SJCRH30 (cell line): ENCODE data around the gene SPOCK2. TPM values are rescaled to one million over a fixed set of nuclear protein-coding genes. Genes with fewer than 3 reads are reported as not detected.

Experiments used
- DNase-seq, 2 experiments: peaks; one replicate each; pipeline ENCODE4 v3.0.0-alpha.2; 2015 to 2020
- H3K27ac ChIP-seq: fragments of 250-450 bp; sonication (Bioruptor Pico); 2 replicates; pipeline ENCODE4 v1.5.1; 2020; ENCODE audit warnings: mild to moderate bottlenecking, moderate library complexity
- H3K27me3 ChIP-seq: fragments of 250-450 bp; sonication (Bioruptor Pico); 2 replicates; pipeline ENCODE4 v1.5.1; 2020; ENCODE audit warnings: mild to moderate bottlenecking, moderate library complexity
- H3K36me3 ChIP-seq: fragments of 250-450 bp; sonication (Bioruptor Pico); 2 replicates; pipeline ENCODE4 v1.5.1; 2020; ENCODE audit warnings: mild to moderate bottlenecking, moderate library complexity
- H3K4me1 ChIP-seq: fragments of 250-450 bp; sonication (Bioruptor Pico); 2 replicates; pipeline ENCODE4 v1.5.1; 2020; ENCODE audit warnings: mild to moderate bottlenecking, moderate library complexity
- H3K4me3 ChIP-seq: fragments of 250-450 bp; sonication (Bioruptor Pico); 2 replicates; pipeline ENCODE4 v1.5.1; 2020; ENCODE audit warnings: mild to moderate bottlenecking, moderate library complexity
- H3K9me3 ChIP-seq: fragments of 250-450 bp; sonication (Bioruptor Pico); replicated peaks from 2 replicates; pipeline ENCODE4 v1.5.1; 2020; ENCODE audit warnings: mild to moderate bottlenecking, moderate library complexity
- total RNA-seq: library from RNA; depleted of rRNA; stranded (reverse); fragments of >200 nt; shearing (Covaris generic); gene quantifications from 2 replicates; pipeline ENCODE4 v1.2.3, GENCODE V29; 2014

Gene SPOCK2
- total RNA-seq, 1 experiment from 2014 or later: 15.5 TPM

DNA sequence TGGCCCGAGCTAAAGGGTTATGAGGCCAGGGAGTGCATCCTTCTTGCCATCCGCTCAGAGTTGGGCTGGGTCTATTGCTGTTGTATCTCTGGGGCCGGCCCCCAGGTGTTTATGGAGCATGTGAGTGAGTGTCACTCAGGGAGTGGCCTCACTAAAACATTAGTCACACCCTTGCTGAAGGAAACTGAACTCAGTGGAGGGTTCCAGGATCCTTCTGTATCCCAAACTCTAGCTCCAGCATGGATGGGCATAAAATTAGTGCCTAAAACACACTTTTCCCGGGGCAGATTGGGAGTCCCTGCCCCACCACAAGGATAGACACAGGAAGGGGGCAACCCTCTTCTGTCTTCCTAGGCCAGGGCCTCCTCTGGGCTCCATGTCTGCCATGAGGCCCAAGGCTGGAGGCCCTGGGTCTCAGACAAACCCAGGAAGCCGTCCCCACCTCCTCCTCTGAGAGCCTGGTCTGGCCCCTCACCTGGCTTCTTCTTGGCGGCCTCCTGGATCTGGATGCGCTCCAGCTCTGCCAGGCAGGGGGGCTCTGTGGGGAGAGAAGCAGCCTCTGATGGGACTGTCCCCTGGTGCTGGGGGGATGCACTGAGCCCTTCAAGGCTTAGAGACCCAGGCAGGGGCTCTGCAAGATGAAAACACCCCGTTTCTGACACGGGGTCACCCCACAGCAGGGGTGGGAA is 24.5 kb downstream of the SPOCK2 start:
- Histone ChIP-seq H3K9me3 (no peaks in the 10 kb centered on the region), H3K4me1 (peaks cover 28% of the 10 kb centered on the region), H3K27me3 (no peaks in the 10 kb centered on the region; the same call in 1 of the 2 replicates), H3K36me3 (no peaks in the 10 kb centered on the region), H3K27ac (no peak overlapping the region), H3K4me3 (no peak overlapping the region)
- no peak for DNase-seq

DNA sequence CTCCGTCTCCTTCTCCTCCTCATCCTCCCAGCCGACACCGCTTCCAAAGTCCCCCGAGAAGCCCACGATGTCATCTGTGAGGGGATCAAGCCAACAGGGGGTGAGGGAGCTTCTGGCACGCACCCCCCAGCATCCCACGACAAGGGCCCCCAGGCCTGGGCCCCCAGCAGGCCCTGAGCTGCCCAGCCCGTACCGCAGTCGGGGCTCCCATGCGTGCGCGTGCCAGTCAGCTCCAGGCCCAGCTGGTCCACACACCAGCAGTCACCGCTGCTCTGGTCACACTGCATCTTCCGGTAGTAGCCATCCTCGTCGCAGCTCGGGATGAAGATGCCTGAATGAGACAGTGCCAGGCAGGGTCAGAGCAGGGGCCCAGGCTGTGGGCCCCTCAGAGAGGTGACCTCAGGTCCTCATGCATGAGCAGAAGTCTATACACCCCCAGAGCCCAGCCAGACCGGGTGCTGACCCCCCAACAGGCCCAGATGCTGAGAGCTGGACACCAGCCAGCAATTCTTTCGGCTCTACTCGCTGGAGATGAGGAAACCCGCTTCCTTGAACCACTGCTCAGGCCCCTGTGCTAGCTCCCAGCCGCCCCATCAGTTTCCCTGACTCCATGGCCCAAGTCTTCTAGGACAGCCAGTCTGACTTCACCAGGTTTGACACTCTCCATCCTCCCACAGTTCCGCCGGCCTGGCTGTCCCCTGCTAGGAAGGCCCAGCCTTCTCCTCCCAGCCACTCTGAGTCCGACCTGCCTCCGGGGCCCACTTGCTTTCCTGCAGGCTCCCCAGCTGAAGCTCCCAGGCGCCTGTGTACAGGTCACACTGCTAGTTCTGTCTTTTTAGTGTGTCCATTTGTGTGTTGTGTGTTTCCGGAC is 25.3 kb downstream of the SPOCK2 start:
- DNase-seq: no peak
- no peaks in the 10 kb centered on the region for H3K36me3 ChIP-seq
- H3K4me3 ChIP-seq: no peak overlapping the region
- no peaks in the 10 kb centered on the region; the same call in 1 of the 2 replicates for H3K27me3 ChIP-seq
- peaks cover 32% of the 10 kb centered on the region for H3K4me1 ChIP-seq
- no peaks in the 10 kb centered on the region for H3K9me3 ChIP-seq
- H3K27ac ChIP-seq: no peak overlapping the region

DNA sequence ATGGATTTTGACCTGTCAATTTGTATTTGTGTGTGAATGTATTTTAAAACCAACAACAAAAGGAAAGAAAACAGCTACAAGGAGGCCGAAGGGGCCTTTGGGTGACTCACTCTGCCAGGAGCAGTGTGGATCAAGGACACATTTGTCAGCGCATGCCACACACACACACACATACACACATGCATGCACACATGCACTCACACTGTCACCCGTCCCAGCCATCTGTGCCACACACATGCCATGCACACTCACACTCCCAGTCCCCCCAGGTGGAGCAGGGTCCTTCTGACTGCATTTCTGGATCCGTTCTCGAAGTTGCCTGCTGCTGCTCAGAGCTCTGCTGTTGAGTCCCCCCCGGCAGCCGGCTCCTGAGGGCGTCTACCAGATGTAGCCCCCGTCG is 26.0 kb downstream of the SPOCK2 start:
- no peaks in the 10 kb centered on the region for H3K9me3 ChIP-seq
- no peak for DNase-seq
- H3K36me3 ChIP-seq: no peaks in the 10 kb centered on the region
- H3K4me1 ChIP-seq: peaks cover 32% of the 10 kb centered on the region
- H3K4me3 ChIP-seq: no peak overlapping the region
- no peaks in the 10 kb centered on the region; the same call in 1 of the 2 replicates for H3K27me3 ChIP-seq
- H3K27ac ChIP-seq: no peak overlapping the region

DNA sequence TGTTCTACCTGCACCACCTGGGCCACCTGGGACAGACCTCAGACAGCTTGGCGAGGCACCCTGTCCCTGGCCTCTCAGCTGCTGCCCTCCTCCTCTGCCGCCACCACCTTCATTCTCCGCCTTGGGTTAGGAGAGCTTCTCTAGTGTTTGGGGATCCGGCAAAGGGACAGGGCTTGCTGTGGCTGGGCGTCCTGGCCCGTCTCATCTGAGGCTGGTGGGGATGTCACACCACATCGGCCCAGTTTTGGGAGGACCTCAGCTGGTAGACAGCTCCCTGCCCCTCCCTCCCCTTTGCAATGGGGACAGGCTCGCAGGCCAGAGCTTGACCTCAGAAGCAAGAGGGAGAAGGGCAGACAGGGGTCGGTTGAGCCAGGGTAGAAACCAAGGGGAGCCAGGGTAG is 26.4 kb downstream of the SPOCK2 start:
- DNase-seq: no peak
- no peaks in the 10 kb centered on the region for H3K9me3 ChIP-seq
- no peaks in the 10 kb centered on the region for H3K36me3 ChIP-seq
- no peak overlapping the region for H3K27ac ChIP-seq
- no peaks in the 10 kb centered on the region; the same call in 1 of the 2 replicates for H3K27me3 ChIP-seq
- no peak overlapping the region for H3K4me3 ChIP-seq
- peaks cover 31% of the 10 kb centered on the region for H3K4me1 ChIP-seq

DNA sequence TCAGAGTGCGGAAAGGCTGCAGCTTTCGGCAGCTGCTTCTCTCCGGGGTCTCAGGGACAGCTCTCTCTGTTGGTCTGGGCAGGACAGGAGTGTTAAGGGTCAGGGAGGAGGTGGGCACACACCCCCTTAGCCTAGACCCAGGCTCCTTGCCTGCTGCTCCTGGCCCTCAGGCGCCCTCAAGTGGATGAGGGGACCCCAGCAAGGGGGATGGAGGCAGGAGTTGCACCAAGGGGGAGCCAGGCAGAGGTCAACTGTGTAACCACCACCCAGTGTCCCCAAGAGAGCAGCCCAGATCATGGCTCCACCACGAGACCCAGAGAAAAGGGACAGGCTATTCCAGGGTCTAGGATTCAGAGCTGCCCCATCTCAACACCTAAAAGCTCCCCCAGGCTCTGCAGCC is 26.9 kb downstream of the SPOCK2 start:
- peak in 1 of 2 experiments; percentile 37 for DNase-seq
- Histone ChIP-seq H3K36me3 (no peaks in the 10 kb centered on the region), H3K27ac (no peak overlapping the region), H3K4me1 (peaks cover 27% of the 10 kb centered on the region), H3K4me3 (no peak overlapping the region), H3K27me3 (no peaks in the 10 kb centered on the region; the same call in 1 of the 2 replicates), H3K9me3 (no peaks in the 10 kb centered on the region)

DNA sequence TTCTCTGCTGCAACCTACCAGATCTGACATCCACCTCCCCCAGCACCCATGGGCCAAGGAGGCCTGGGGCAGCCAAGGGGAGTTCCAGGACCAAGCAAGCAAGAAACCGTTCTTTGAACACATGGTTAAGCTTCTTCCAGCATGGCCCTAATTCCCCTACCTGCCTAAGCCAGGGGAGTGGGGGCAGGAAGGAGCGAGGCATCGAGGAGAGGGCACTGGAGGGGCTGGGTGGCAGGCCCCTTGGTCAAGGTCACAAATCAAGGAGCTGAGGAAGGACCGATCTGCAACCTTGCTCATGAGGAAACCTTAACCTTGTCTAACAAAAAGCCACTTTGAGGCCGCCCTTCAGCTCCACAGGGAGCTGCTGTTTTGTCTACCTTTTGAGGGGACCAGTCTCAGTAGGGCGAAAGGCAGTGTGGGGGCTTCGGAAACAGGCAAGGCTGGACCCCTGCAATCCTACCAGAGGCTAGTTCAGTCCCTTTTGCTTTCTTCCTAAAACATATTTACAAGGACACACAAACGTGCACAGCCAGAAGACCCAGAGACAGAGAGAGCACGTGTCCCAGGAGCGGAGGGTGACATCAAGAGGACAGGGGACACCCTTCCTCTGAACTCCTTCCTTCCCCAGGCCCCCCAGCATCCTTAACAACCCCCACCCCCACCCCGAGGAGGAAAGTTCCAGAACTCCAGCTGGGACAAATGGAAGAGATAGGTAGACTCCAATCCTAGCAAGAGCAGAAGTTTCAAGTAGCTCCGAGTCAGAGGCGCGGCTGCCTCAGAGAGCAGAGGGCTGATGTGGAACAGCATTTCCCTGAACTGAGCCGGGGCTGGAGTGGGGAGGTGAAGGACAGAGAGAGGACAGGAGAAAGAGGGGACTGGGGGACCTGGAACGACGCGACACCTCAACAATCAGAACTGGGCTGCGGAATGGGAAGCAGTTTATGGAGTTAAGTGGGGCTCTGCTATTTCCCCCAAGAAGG is 28.2 kb downstream of the SPOCK2 start:
- Histone ChIP-seq H3K4me3 (no peak overlapping the region), H3K27ac (no peak overlapping the region), H3K4me1 (peaks cover 15% of the 10 kb centered on the region; the same call in 1 of the 2 replicates), H3K36me3 (no peaks in the 10 kb centered on the region), H3K9me3 (no peaks in the 10 kb centered on the region), H3K27me3 (no peaks in the 10 kb centered on the region; the same call in 1 of the 2 replicates)
- no peak for DNase-seq

GRCh38 chr10:72058989-72059842 is 29.1 kb downstream of the SPOCK2 start:
- no peak overlapping the region for H3K4me3 ChIP-seq
- no peaks in the 10 kb centered on the region; the same call in 1 of the 2 replicates for H3K27me3 ChIP-seq
- no peaks in the 10 kb centered on the region for H3K9me3 ChIP-seq
- no peak overlapping the region for H3K27ac ChIP-seq
- peaks cover 14% of the 10 kb centered on the region; the same call in 1 of the 2 replicates for H3K4me1 ChIP-seq
- H3K36me3 ChIP-seq: no peaks in the 10 kb centered on the region
- DNase-seq: peak in 1 of 2 experiments; percentile 44

DNA sequence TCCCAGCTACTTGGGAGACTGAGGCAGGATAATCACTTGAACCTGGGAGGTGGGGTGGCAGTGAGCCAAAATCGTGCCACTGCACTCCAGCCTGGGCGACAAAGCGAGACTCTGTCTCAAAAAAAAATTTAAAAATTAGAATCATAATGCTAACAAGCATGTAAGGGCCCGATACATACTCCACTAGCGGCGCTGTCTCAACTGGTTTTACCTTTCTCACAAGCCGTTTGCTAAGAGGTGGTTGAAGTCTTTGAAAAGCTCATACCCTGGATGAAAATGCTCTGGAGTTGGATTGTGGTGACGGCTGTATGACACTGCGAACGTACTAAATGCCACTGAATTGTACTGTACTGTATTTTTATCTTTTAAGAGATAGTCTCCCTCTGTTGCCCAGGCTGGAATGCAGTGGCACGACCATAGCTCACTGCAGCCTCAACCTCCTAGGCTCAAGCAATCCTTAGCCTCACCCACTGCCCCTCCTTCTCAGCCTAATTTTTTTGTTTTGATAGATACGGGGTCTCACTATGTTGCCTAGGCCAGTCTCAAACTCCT is 29.9 kb downstream of the SPOCK2 start:
- Histone ChIP-seq H3K27ac (no peak overlapping the region), H3K4me1 (peaks cover 12% of the 10 kb centered on the region; the same call in 1 of the 2 replicates), H3K4me3 (no peak overlapping the region), H3K36me3 (no peaks in the 10 kb centered on the region), H3K9me3 (no peaks in the 10 kb centered on the region), H3K27me3 (no peaks in the 10 kb centered on the region; the same call in 1 of the 2 replicates)
- no peak for DNase-seq

GRCh38 chr10:72056932-72057751 is 31.2 kb downstream of the SPOCK2 start:
- no peaks in the 10 kb centered on the region; the same call in 1 of the 2 replicates for H3K27me3 ChIP-seq

GRCh38 chr10:72056113-72056512 is 32.2 kb downstream of the SPOCK2 start:
- H3K4me1 ChIP-seq: peaks cover 12% of the 10 kb centered on the region; the same call in 1 of the 2 replicates
- no peak overlapping the region for H3K27ac ChIP-seq
- H3K27me3 ChIP-seq: no peaks in the 10 kb centered on the region; the same call in 1 of the 2 replicates
- H3K4me3 ChIP-seq: no peak overlapping the region
- no peak for DNase-seq
- no peaks in the 10 kb centered on the region for H3K9me3 ChIP-seq
- H3K36me3 ChIP-seq: no peaks in the 10 kb centered on the region

More at GRCh38 chr10:72056932-72057751, 31.2 kb downstream of the SPOCK2 start:
- Histone ChIP-seq H3K27ac (no peak overlapping the region), H3K9me3 (no peaks in the 10 kb centered on the region), H3K36me3 (no peaks in the 10 kb centered on the region), H3K4me1 (peaks cover 12% of the 10 kb centered on the region; the same call in 1 of the 2 replicates), H3K4me3 (no peak overlapping the region)
- no peak for DNase-seq

DNA sequence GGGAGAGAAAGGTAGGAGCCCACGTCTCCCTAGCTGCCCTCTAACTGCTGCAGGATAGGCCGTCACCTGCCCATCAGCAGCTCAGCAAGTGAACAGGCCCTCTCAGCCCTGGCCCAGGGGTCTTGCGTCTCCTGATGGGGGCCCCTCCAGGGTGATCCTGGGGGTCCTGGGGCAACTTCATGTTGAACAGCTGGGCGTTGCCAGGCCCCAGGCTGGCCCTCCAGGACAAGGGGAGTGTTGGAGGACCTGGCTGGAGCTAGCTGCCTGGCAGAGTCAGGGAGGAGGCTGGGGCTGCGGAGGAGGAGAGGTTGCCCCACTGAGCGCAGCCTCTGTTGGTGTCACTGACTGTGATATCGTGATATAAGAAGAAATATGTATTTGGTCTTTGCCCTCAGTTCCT is 34.7 kb downstream of the SPOCK2 start:
- no peak overlapping the region for H3K4me3 ChIP-seq
- no peak for DNase-seq

GRCh38 chr10:72050873-72051272 is 37.5 kb downstream of the SPOCK2 start:
- no peaks in the 10 kb centered on the region for H3K27me3 ChIP-seq
- no peak overlapping the region for H3K4me3 ChIP-seq
- no peaks in the 10 kb centered on the region for H3K36me3 ChIP-seq
- no peak for DNase-seq
- no peaks in the 10 kb centered on the region for H3K9me3 ChIP-seq
- no peak overlapping the region for H3K27ac ChIP-seq
- H3K4me1 ChIP-seq: peaks cover 2% of the 10 kb centered on the region; the same call in 1 of the 2 replicates

More for the DNA sequence above, 34.7 kb downstream of the SPOCK2 start:
- Histone ChIP-seq H3K27me3 (no peaks in the 10 kb centered on the region), H3K36me3 (no peaks in the 10 kb centered on the region), H3K9me3 (no peaks in the 10 kb centered on the region), H3K27ac (no peak overlapping the region), H3K4me1 (peaks cover 5% of the 10 kb centered on the region)
